ENCODE measurements around the gene FAM83C. TPM values are rescaled to one million over a fixed set of nuclear protein-coding genes. Genes with fewer than 3 reads are reported as not detected.

Gene FAM83C
- polyA plus RNA-seq, 1 of the 3 experiments (the other 2 are of a cell fraction): not detected

DNA sequence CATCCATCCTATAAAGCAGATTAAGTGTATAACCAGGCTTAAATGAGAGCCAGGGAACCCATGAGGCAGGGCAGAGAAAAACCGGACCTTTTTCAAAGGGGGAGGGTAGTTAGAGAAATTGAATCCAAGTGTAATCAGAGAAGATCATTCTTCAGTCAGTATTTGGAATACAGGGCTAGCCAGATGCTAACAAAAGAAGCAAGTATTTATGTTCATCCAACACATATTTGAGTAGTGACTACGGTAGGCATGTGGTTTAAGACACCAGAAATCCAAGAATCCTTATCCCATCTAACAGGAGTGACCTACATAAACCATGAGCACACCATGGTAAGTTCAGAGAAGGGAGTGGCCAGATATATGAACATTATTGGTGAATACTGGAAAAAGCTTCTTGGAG is 46.8 kb upstream of the FAM83C start (continued):
- TF ChIP-seq ZBTB33 (IDR thresholded peaks at IDR 0.05; ENCODE audit: borderline replicate concordance, low read depth): peak; percentile 22; the same call in 1 of the 2 replicates
- no peak for TF ChIP-seq RAD21 (IDR thresholded peaks at IDR 0.05; ENCODE audit: low read length)
- TF ChIP-seq CTCF (IDR thresholded peaks at IDR 0.05): no peak
- TF ChIP-seq YY1 (IDR thresholded peaks at IDR 0.05; ENCODE audit: low read depth): no peak
- TF ChIP-seq FOXM1 (IDR thresholded peaks at IDR 0.05; ENCODE audit: low read depth): no peak
- no peak for TF ChIP-seq SMC3 (IDR thresholded peaks at IDR 0.05; ENCODE audit: low read depth, low read length)

DNA sequence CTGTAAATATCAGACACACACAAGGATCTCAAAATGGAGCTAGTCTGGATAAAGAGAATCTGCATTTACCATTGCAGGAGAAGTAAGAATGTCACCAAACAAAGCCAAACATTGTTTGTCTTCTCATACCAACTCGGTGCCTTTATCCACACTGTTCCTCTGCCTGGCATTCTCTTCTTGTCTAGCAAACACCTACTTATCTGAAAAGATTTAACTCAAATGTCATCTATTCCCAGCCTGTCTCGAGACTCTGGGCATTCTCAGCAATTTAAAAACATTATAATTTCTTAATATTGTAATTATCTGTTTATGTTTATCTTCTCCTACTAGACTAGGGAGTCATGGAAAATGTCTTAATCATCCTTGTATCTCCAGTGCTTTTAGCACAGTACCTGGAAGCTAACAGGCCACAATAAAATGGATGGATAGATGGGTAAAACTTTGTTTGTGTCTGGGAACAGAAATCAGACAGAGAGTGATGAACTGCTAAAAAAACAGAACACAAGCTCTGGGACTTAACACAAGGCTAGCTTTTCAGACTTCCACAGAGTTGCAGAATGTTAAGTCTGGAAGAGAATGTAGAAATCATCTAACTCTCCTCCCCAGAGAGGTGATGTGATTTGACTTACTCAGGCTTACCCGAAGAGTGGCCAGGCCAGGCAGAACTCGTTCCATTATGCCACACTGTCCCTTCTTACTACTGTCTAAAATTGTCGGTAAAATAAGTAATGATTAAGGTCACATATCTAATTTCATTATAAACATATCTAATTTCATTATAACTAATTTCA is 42.3 kb upstream of the FAM83C start:
- Histone ChIP-seq H3K27ac (ENCODE audit: low read depth in 2 of 2, low read length in 1 of 2) (no peak overlapping the region), H3K4me2 (no peak overlapping the region), H3K9me3 (no peaks in the 10 kb centered on the region), H3K4me3 (ENCODE audit: low read depth in 2 of 2, low read length in 1 of 2) (no peak overlapping the region), H3K79me2 (ENCODE audit: insufficient read depth) (no peaks in the 10 kb centered on the region), H3K27me3 (ENCODE audit: insufficient read depth) (no peaks in the 10 kb centered on the region), H3K4me1 (ENCODE audit: control insufficient read depth in 1 of 2, insufficient read depth in 2 of 2, low read depth in 1 of 2, low read length in 1 of 2) (peaks cover 0 to 17% of the 10 kb centered on the region in 2 experiments; a peak in 3 of 4 replicates), H4K20me1 (ENCODE audit: insufficient read depth) (no peaks in the 10 kb centered on the region), H2AFZ (ENCODE audit: low read depth) (no peak overlapping the region), H3F3A (replicated peaks; ENCODE audit: insufficient read depth) (peaks cover 6% of the 10 kb centered on the region), H3K36me3 (replicated peaks in 1 of 2; ENCODE audit: control insufficient read depth in 1 of 2, insufficient read depth in 2 of 2, low read length in 1 of 2) (peaks cover 0 to 3% of the 10 kb centered on the region in 2 experiments), H3K9me2 (no peaks in the 10 kb centered on the region), H3K9ac (no peak overlapping the region)
- WGBS (ENCODE audit: low lambda C conversion rate): 93% methylated on average over 5 of the region's 5 CpGs
- ChIA-PET POLR2A (no interaction called here), CTCF (interaction anchor here (0.9 to 1.6 kb wide), 4 partner anchors 16 to 45 kb away, joined by 3 to 4 read pairs (median 3); no protein-coding TSS in a partner anchor)
- DNase-seq: no peak
- TF ChIP-seq EZH2phosphoT487 (IDR thresholded peaks at IDR 0.05; ENCODE audit: borderline replicate concordance, low read depth): no peak
- TF ChIP-seq POLR2AphosphoS5 (IDR thresholded peaks at IDR 0.05; ENCODE audit: low read depth, low read length): no peak
- TF ChIP-seq RXRA (IDR thresholded peaks at IDR 0.05; ENCODE audit: borderline replicate concordance, low read depth): no peak
- TF ChIP-seq FOXJ3 (CRISPR knock-in tag; IDR thresholded peaks at IDR 0.05): no peak
- TF ChIP-seq MEF2A (IDR thresholded peaks at IDR 0.05; ENCODE audit: borderline replicate concordance, low read depth): no peak
- TF ChIP-seq PBX3 (IDR thresholded peaks at IDR 0.05): no peak
- TF ChIP-seq, protein P1, sequence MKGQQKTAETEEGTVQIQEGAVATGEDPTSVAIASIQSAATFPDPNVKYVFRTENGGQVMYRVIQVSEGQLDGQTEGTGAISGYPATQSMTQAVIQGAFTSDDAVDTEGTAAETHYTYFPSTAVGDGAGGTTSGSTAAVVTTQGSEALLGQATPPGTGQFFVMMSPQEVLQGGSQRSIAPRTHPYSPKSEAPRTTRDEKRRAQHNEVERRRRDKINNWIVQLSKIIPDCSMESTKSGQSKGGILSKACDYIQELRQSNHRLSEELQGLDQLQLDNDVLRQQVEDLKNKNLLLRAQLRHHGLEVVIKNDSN (IDR thresholded peaks at IDR 0.05; ENCODE audit: borderline replicate concordance, low read depth): no peak
- TF ChIP-seq GATA2 (CRISPR knock-in tag; IDR thresholded peaks at IDR 0.05): no peak
- no peak for TF ChIP-seq ZBTB33 (IDR thresholded peaks at IDR 0.05; ENCODE audit: borderline replicate concordance, low read depth)
- TF ChIP-seq RAD21 (IDR thresholded peaks at IDR 0.05; ENCODE audit: low read length): no peak
- TF ChIP-seq SIN3A (IDR thresholded peaks at IDR 0.05; ENCODE audit: borderline replicate concordance, low read depth, low read length): no peak
- no peak for TF ChIP-seq IRF3 (IDR thresholded peaks at IDR 0.05; ENCODE audit: low read depth, low read length)
- TF ChIP-seq RFX5 (IDR thresholded peaks at IDR 0.05; ENCODE audit: low read length): no peak
- TF ChIP-seq CTCF (IDR thresholded peaks at IDR 0.05): no peak

Measured in SK-N-SH (cell line).